Mammary epithelial cell (primary cell): ENCODE data around the gene MFSD11.

Experiments
- CTCF ChIP-seq, 2 donors: IDR thresholded peaks in 1 of 2; conservative IDR thresholded peaks in 1 of 2; 2 replicates each; pipeline ENCODE4 v1.5.1; 2011 to 2012; ENCODE audit warnings: inconsistent platforms in 2 of 2, low read length in 2 of 2, mild to moderate bottlenecking in 2 of 2, control low read depth in 1 of 2, low read depth in 1 of 2; ENCODE audit not compliant: insufficient read depth in 1 of 2; ENCODE audit errors: extremely low read depth in 1 of 2
- EZH2 ChIP-seq: IDR thresholded peaks from 2 replicates; pipeline ENCODE4 v1.6.1; 2012; ENCODE audit warnings: low read length, inconsistent platforms, borderline replicate concordance

- TF ChIP-seq CTCF (conservative IDR thresholded peaks at IDR 0.05 in 1 of 2, IDR thresholded peaks at IDR 0.05 in 1 of 2; ENCODE audit: extremely low read depth in 1 of 2, insufficient read depth in 1 of 2, low read depth in 1 of 2, low read length in 2 of 2) (no peak), EZH2 (no peak)
Measured at GRCh38 chr17:76810956-76811355, 73.0 kb downstream of the MFSD11 start.
